Uterus (tissue), 4 donors: Measurements from ENCODE around the gene NTRK1. TPM values are rescaled to one million over a fixed set of nuclear protein-coding genes. Genes with fewer than 3 reads are reported as not detected.
A peak's percentile ranks its signal among the peaks of the same experiment; 100 is the strongest.

Experiments
- DNase-seq, 2 donors: peaks; one replicate each; pipeline ENCODE4 v3.0.0-alpha.2; 2019 to 2020
- H3K27ac ChIP-seq, 2 donors: fragments of 200-600 bp; sonication (generic); 1 replicate in 1 of 2; 2 replicates in 1 of 2; pipeline ENCODE4 v1.5.1; 2016 to 2018
- H3K27me3 ChIP-seq, 2 donors: fragments of 200-600 bp; sonication (generic); one replicate each; pipeline ENCODE4 v1.5.1; 2018 to 2019; ENCODE audit warnings: control low read depth in 1 of 2
- H3K36me3 ChIP-seq, 2 donors: fragments of 200-600 bp; sonication (generic); one replicate each; pipeline ENCODE4 v1.5.1; 2019; ENCODE audit warnings: control low read depth in 1 of 2
- H3K4me1 ChIP-seq, 2 donors: fragments of 200-600 bp; sonication (generic); one replicate each; pipeline ENCODE4 v1.5.1; 2018 to 2019; ENCODE audit warnings: control low read depth in 1 of 2
- H3K4me3 ChIP-seq, 2 donors: fragments of 200-600 bp; sonication (generic); 1 replicate in 1 of 2; 2 replicates in 1 of 2; pipeline ENCODE4 v1.5.1; 2018 to 2019; ENCODE audit warnings: mild to moderate bottlenecking in 1 of 2
- H3K9me3 ChIP-seq, 2 donors: fragments of 200-600 bp; sonication (generic); one replicate each; pipeline ENCODE4 v1.5.1; 2019; ENCODE audit warnings: control low read depth in 1 of 2
- POLR2A ChIP-seq, 2 donors: fragments of 450-650 bp; IDR thresholded peaks; one replicate each; pipeline ENCODE4 v1.6.1; 2016; ENCODE audit warnings: antibody characterized with exemption in 2 of 2, mild to moderate bottlenecking in 1 of 2, moderate library complexity in 1 of 2
- intact Hi-C: fragments of 100-400 bp; cut with DNase I; formaldehyde crosslinking; loops from one replicate; pipeline ENCODE4 v1.15.1; 2023; ENCODE audit warnings: low total_unique reads
- total RNA-seq, 4 donors: library from RNA; depleted of rRNA in 3 of 4; stranded (reverse); fragments of >200 nt in 3 of 4; gene quantifications; one replicate each; pipeline versions ENCODE4 v1.1.0 to v1.2.4, GENCODE V29; 2014 to 2023
- TF ChIP-seq, protein P1 (sequence below), 4 experiments: fragments of 200-600 bp in 2 of 4; fragments of 450-650 bp in 2 of 4; sonication (generic) in 2 of 4; IDR thresholded peaks; one replicate each; pipeline ENCODE4 v1.5.1; 2016 to 2019; ENCODE audit warnings: antibody characterized with exemption in 4 of 4, mild to moderate bottlenecking in 2 of 4, moderate library complexity in 1 of 4
- donor health status: DM: yes; HTN: yes; CAD: no.

NTRK1 gene
- total RNA-seq, 4 donors from 2014 or later: 0.35 to 19.2 (median 3.6) TPM

DNA sequence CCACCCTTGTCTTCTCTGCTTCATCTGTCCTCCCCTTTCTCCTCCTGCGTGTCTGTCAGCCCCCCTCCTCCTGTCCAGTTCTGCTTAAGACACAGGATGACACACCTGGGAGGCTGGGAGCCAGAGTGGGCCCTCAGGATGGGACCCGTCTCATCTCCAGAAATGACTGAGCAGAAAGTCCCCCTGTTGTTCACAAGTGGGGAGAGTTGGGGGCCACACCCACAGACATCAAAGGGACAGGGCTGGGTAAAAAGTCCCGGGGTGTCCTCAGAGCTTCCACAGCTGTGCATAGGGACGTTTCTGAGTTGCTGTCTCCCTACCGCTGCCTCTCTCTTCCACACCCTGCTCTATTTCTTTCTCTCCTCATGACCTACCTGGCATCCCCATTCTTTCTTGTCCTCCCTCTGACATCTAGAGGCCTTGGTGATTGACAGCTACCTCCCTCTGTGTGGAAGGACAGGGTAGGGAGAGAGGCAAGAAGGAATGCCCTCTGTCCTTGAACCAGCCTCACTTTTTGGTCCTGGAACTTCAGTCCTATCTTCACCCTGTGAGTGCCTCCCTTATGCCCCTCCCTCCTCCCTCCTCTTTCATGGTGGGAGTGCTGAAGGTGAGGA lies 24.5 kb upstream of the NTRK1 start:
- no peak for DNase-seq
- no peaks in the 10 kb centered on the region for H3K27me3 ChIP-seq
- no peaks in the 10 kb centered on the region for H3K4me1 ChIP-seq

DNA sequence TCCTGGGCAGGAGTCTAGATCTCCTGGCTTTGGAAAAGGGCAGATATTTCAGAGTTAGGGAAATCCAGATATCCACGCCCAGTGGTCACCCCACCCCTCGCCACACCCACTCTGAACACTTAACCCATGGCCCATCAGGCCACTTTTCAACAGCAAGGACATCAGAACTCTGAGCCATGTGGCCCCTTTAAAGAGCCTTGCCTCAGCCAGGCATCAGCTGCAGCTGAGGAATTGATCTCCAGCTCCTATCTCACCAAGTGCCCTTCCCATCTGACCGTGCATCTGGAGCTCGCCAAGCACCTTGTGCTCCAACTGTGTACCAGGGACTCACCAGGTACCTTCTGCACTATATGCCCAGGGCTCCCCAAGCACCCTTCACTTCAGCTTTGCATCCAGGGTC lies 23.8 kb upstream of the NTRK1 start:
- Histone ChIP-seq H3K27me3 (no peaks in the 10 kb centered on the region), H3K4me1 (no peaks in the 10 kb centered on the region), H3K9me3 (no peaks in the 10 kb centered on the region), H3K36me3 (no peaks in the 10 kb centered on the region), H3K27ac (no peak overlapping the region), H3K4me3 (no peak overlapping the region)
- intact Hi-C loops: no loop called here
- no peak for DNase-seq
- TF ChIP-seq, protein P1, sequence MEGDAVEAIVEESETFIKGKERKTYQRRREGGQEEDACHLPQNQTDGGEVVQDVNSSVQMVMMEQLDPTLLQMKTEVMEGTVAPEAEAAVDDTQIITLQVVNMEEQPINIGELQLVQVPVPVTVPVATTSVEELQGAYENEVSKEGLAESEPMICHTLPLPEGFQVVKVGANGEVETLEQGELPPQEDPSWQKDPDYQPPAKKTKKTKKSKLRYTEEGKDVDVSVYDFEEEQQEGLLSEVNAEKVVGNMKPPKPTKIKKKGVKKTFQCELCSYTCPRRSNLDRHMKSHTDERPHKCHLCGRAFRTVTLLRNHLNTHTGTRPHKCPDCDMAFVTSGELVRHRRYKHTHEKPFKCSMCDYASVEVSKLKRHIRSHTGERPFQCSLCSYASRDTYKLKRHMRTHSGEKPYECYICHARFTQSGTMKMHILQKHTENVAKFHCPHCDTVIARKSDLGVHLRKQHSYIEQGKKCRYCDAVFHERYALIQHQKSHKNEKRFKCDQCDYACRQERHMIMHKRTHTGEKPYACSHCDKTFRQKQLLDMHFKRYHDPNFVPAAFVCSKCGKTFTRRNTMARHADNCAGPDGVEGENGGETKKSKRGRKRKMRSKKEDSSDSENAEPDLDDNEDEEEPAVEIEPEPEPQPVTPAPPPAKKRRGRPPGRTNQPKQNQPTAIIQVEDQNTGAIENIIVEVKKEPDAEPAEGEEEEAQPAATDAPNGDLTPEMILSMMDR (IDR thresholded peaks at IDR 0.05): no peak
- TF ChIP-seq POLR2A (IDR thresholded peaks at IDR 0.05): no peak

More for the DNA sequence above, 24.5 kb upstream of the NTRK1 start:
- intact Hi-C loops: no loop called here
- Histone ChIP-seq H3K36me3 (no peaks in the 10 kb centered on the region), H3K4me3 (no peak overlapping the region), H3K27ac (no peak overlapping the region), H3K9me3 (no peaks in the 10 kb centered on the region)
- TF ChIP-seq POLR2A (IDR thresholded peaks at IDR 0.05): no peak
- TF ChIP-seq, protein P1 (IDR thresholded peaks at IDR 0.05): no peak

DNA sequence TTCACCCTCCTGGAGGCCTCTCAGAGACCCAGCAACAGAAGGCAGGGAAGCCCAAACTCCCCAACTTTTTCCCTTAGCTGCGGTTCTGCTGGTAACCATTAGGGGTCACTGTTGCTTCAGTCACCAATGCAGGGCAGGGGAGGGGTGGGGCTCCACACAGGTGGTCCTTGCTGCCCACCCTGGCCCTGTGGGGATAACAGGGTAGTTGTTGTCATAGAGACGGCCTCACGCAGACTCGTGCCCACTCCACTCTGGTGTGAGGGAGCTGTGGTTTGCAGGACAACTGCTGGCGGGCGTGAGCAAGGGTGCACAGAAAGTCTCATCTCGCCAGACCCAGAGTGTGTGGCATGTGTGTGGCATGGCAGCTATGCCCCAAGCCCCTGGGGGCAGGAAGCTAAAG lies 21.7 kb upstream of the NTRK1 start:
- no peaks in the 10 kb centered on the region for H3K36me3 ChIP-seq
- no peak for DNase-seq
- intact Hi-C loops: no loop called here
- no peaks in the 10 kb centered on the region for H3K9me3 ChIP-seq
- H3K27ac ChIP-seq: no peak overlapping the region
- no peaks in the 10 kb centered on the region for H3K27me3 ChIP-seq
- no peak overlapping the region for H3K4me3 ChIP-seq
- TF ChIP-seq POLR2A (IDR thresholded peaks at IDR 0.05): no peak
- TF ChIP-seq, protein P1 (IDR thresholded peaks at IDR 0.05): peak; percentile 62 to 70 (median 66)
- no peaks in the 10 kb centered on the region for H3K4me1 ChIP-seq

DNA sequence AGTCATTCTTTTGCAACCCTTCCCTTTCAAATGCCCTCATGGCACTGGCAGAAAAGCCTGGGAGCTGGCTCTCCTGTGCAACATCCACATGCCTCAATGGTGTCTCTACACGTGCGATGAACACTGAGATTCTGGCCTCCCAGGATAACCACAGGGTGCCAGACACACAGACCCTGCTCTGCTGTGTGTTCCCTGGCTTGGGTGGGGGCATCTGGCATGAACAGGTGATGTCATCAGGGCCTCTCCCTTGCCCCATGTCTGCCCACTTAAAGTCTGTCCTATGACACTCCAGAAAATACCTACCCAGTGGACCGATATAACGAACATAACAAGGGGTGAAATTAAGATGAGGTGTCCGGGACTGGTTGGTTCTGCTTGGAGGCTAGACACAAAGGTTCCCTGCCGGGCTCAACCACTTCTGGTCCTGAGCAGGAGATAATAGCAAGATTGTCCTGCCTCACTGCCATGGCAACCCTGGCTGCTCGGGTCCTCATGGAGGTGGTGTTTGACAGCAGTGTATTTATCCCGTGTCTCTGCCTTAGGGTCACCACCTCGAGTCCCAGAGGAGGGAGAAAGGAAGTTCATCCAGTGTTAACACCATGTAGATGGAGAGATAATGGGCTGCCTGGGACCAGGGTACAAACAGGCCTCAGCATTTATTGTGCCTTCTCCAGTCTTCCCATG lies 21.1 kb upstream of the NTRK1 start:
- no peaks in the 10 kb centered on the region for H3K9me3 ChIP-seq
- no peak overlapping the region for H3K27ac ChIP-seq
- intact Hi-C loops: no loop called here
- no peak for DNase-seq
- H3K27me3 ChIP-seq: no peaks in the 10 kb centered on the region
- TF ChIP-seq POLR2A (IDR thresholded peaks at IDR 0.05): no peak
- TF ChIP-seq, protein P1 (IDR thresholded peaks at IDR 0.05): no peak
- no peak overlapping the region for H3K4me3 ChIP-seq
- H3K36me3 ChIP-seq: no peaks in the 10 kb centered on the region
- H3K4me1 ChIP-seq: no peaks in the 10 kb centered on the region

DNA sequence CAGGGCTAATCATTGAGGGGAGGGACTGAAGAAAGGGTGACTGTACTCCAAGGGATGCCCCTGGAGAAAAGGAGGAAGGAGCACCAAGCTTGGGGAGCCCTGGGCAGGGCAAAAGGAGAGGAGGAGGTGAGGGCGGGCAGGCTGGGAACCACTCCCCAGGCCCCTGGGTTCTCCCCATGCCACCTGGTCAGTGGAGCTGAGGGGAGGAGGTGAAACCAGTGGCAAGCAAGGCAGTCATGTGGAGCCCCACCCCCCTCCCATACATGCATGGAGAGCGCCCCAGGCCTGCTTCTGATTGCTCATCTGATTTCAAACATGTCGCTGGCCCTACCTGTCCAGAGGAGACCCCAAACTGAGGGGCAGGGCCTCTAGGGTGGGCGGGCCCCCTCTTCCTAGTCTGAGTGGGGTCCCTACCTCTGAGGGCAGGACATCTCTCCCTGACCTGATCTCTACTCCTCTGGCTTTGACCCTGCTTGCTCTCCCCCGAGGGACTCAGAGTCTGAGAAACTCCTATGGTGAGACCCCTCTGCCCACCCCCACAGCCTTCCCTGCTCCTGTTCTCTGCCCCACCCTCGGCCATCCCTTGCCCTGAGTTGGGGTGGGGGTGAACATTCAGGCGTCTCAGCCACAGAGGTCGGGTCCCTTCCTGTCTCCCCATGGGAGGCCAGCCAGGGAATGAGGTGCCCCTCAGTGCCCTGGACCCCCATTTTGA lies 20.3 kb upstream of the NTRK1 start:
- Histone ChIP-seq H3K27me3 (peaks cover 4% of the 10 kb centered on the region in 2 donors), H3K4me3 (no peak overlapping the region), H3K36me3 (no peaks in the 10 kb centered on the region), H3K27ac (no peak overlapping the region), H3K9me3 (no peaks in the 10 kb centered on the region), H3K4me1 (no peaks in the 10 kb centered on the region)
- TF ChIP-seq, protein P1 (IDR thresholded peaks at IDR 0.05): no peak
- no peak for TF ChIP-seq POLR2A (IDR thresholded peaks at IDR 0.05)
- intact Hi-C loops: no loop called here
- DNase-seq: no peak
